Gastrocnemius medialis (tissue), 4 donors: ENCODE measurements around the gene TPCN1.

Experiments used
- CTCF ChIP-seq, 5 experiments: fragments of 450-650 bp in 3 of 5; fragments of 200-600 bp in 2 of 5; sonication (generic) in 2 of 5; IDR thresholded peaks in 4 of 5; conservative IDR thresholded peaks in 1 of 5; 1 replicate in 4 of 5; 2 replicates in 1 of 5; pipeline ENCODE4 v1.5.1; 2016 to 2019; ENCODE audit warnings: antibody characterized with exemption in 5 of 5, mild to moderate bottlenecking in 3 of 5, moderate library complexity in 3 of 5
- POLR2A ChIP-seq, 2 donors: fragments of 450-650 bp; IDR thresholded peaks; one replicate each; pipeline ENCODE4 v1.6.1; 2017; ENCODE audit warnings: antibody characterized with exemption in 2 of 2, mild to moderate bottlenecking in 2 of 2, moderate library complexity in 2 of 2

GRCh38 chr12:113269257-113269943 is 48.1 kb downstream of the TPCN1 start:
- TF ChIP-seq CTCF (IDR thresholded peaks at IDR 0.05 in 4 of 5, conservative IDR thresholded peaks at IDR 0.05 in 1 of 5) (no peak), POLR2A (IDR thresholded peaks at IDR 0.05) (no peak)
